ENCODE results near the gene PLEKHB2. TPM values are rescaled to one million over a fixed set of nuclear protein-coding genes. Genes with fewer than 3 reads are reported as not detected.
"Not testable (repeated sequence)": the region's sequence is repeated elsewhere in the genome, so short reads cannot be mapped to it uniquely, and the experiment has no call there.

Gene PLEKHB2
- total RNA-seq, 2 donors from 2014 or later, result 30.9 to 38.2 TPM

- DNase-seq (no peak), ATAC-seq (no peak)
- intact Hi-C loops (cut with DNase I), result no loop called here
These were observed 63.4 kb downstream of the PLEKHB2 start for GRCh38 chr2:131168538-131168937.

GRCh38 chr2:131178050-131178449, 72.9 kb downstream of the PLEKHB2 start:
- intact Hi-C loops (cut with DNase I); ATAC-seq; DNase-seq: not testable (repeated sequence)

GRCh38 chr2:131178721-131179418, 73.7 kb downstream of the PLEKHB2 start:
- ATAC-seq; DNase-seq; intact Hi-C loops (cut with DNase I): not testable (repeated sequence)

GRCh38 chr2:131181451-131181850, 76.3 kb downstream of the PLEKHB2 start:
- intact Hi-C loops (cut with DNase I); ATAC-seq; DNase-seq: not testable (repeated sequence)

GRCh38 chr2:131193421-131193820, 88.3 kb downstream of the PLEKHB2 start:
- intact Hi-C loops (cut with DNase I); ATAC-seq; DNase-seq: not testable (repeated sequence)

GRCh38 chr2:131196186-131196585, 91.0 kb downstream of the PLEKHB2 start:
- intact Hi-C loops (cut with DNase I); ATAC-seq; DNase-seq: not testable (repeated sequence)

Other genes with a start within 250 kb of the PLEKHB2 start
- 10 to 100 TPM; 78.7 to 94.7 TPM for gene FAM168B, start 11.9 kb upstream of the PLEKHB2 start, total RNA-seq
- under 1 TPM in 1 of 2 donors, not detected in 1; 0.10 TPM for gene POTEE, start 104.2 kb downstream of the PLEKHB2 start, total RNA-seq